ENCODE measurements around the gene NUDT3.
"Not testable (repeated sequence)": the region's sequence is repeated elsewhere in the genome, so short reads cannot be mapped to it uniquely, and the experiment has no call there.

Gene NUDT3

GRCh38 chr6:34288581-34288980 lies 103.9 kb downstream of the NUDT3 start:
- no peak for DNase-seq (ENCODE audit: low read depth in 3 of 3)

GRCh38 chr6:34285448-34286164 lies 106.9 kb downstream of the NUDT3 start:
- no peak for DNase-seq (ENCODE audit: low read depth in 3 of 3)

- DNase-seq (ENCODE audit: low read depth in 3 of 3) = no peak
Observed at GRCh38 chr6:34284563-34285447, 107.7 kb downstream of the NUDT3 start.

GRCh38 chr6:34281702-34282334 lies 110.7 kb downstream of the NUDT3 start:
- no peak for DNase-seq (ENCODE audit: low read depth in 3 of 3)

- no peak for DNase-seq (ENCODE audit: low read depth in 3 of 3)
Observed at GRCh38 chr6:34280216-34280615, 112.3 kb downstream of the NUDT3 start.

- DNase-seq (ENCODE audit: low read depth in 3 of 3) = no peak
Observed at GRCh38 chr6:34278833-34279232, 113.6 kb downstream of the NUDT3 start.

GRCh38 chr6:34277763-34278112 lies 114.7 kb downstream of the NUDT3 start:
- no peak for DNase-seq (ENCODE audit: low read depth in 3 of 3)

- no peak for DNase-seq (ENCODE audit: low read depth in 3 of 3)
Observed at GRCh38 chr6:34276881-34277762, 115.3 kb downstream of the NUDT3 start.

- DNase-seq (ENCODE audit: low read depth in 3 of 3) = no peak
Observed at GRCh38 chr6:34276191-34276590, 116.3 kb downstream of the NUDT3 start.

- DNase-seq (ENCODE audit: low read depth in 3 of 3) = no peak
Observed at GRCh38 chr6:34275128-34275804, 117.2 kb downstream of the NUDT3 start.

GRCh38 chr6:34274129-34274528 lies 118.3 kb downstream of the NUDT3 start:
- no peak for DNase-seq (ENCODE audit: low read depth in 3 of 3)

GRCh38 chr6:34273242-34273805 lies 119.1 kb downstream of the NUDT3 start:
- DNase-seq (ENCODE audit: low read depth in 3 of 3) = no peak

GRCh38 chr6:34272013-34272926 lies 120.2 kb downstream of the NUDT3 start:
- no peak for DNase-seq (ENCODE audit: low read depth in 3 of 3)

- DNase-seq (ENCODE audit: low read depth in 3 of 3) = not testable (repeated sequence)
Observed at GRCh38 chr6:34269658-34270341, 122.7 kb downstream of the NUDT3 start.

- not testable (repeated sequence) for DNase-seq (ENCODE audit: low read depth in 3 of 3)
Observed at GRCh38 chr6:34269132-34269531, 123.3 kb downstream of the NUDT3 start.

GRCh38 chr6:34267746-34268145 lies 124.7 kb downstream of the NUDT3 start:
- DNase-seq (ENCODE audit: low read depth in 3 of 3) = no peak

GRCh38 chr6:34263484-34263883 lies 129.0 kb downstream of the NUDT3 start:
- not testable (repeated sequence) for DNase-seq (ENCODE audit: low read depth in 3 of 3)

GRCh38 chr6:34260576-34261267 lies 131.7 kb downstream of the NUDT3 start:
- DNase-seq (ENCODE audit: low read depth in 3 of 3) = no peak
